NCI-H82 (cell line): ENCODE results near the gene CHN2.

Experiments
- DNase-seq: peaks from one replicate; lab custom pipeline; 2025; lab: John Stamatoyannopoulos, UW

Gene CHN2

GRCh38 chr7:29285444-29285793 lies 90.8 kb downstream of the CHN2 start:
- no peak for DNase-seq

- DNase-seq = no peak
These were observed 91.3 kb downstream of the CHN2 start for GRCh38 chr7:29285861-29286260.

GRCh38 chr7:29287366-29287765 lies 92.8 kb downstream of the CHN2 start:
- DNase-seq = no peak

- DNase-seq = peak; percentile 65
These were observed 93.9 kb downstream of the CHN2 start for GRCh38 chr7:29288181-29289091.

- DNase-seq = peak; percentile 99
These were observed 94.8 kb downstream of the CHN2 start for GRCh38 chr7:29289156-29290021.

GRCh38 chr7:29290829-29291228 lies 96.3 kb downstream of the CHN2 start:
- DNase-seq = no peak

GRCh38 chr7:29291723-29292618 lies 97.4 kb downstream of the CHN2 start:
- DNase-seq = no peak

- DNase-seq = peak; percentile 74
These were observed 98.5 kb downstream of the CHN2 start for GRCh38 chr7:29292886-29293658.

- DNase-seq = no peak
These were observed 101.8 kb downstream of the CHN2 start for GRCh38 chr7:29296421-29296820.

GRCh38 chr7:29297194-29297890 lies 102.8 kb downstream of the CHN2 start:
- DNase-seq = peak; percentile 33

GRCh38 chr7:29299086-29299485 lies 104.5 kb downstream of the CHN2 start:
- no peak for DNase-seq

- no peak for DNase-seq
These were observed 105.5 kb downstream of the CHN2 start for GRCh38 chr7:29300026-29300480.

- DNase-seq = no peak
These were observed 106.1 kb downstream of the CHN2 start for GRCh38 chr7:29300649-29301048.

- no peak for DNase-seq
These were observed 108.3 kb downstream of the CHN2 start for GRCh38 chr7:29302666-29303395.

- no peak for DNase-seq
These were observed 110.2 kb downstream of the CHN2 start for GRCh38 chr7:29304756-29305155.

GRCh38 chr7:29306319-29306991 lies 111.9 kb downstream of the CHN2 start:
- DNase-seq = no peak

GRCh38 chr7:29308424-29308823 lies 113.8 kb downstream of the CHN2 start:
- no peak for DNase-seq

GRCh38 chr7:29309041-29309854 lies 114.7 kb downstream of the CHN2 start:
- peak; percentile 60 for DNase-seq
